ENCODE measurements around the gene USP31.

Gene USP31

GRCh38 chr16:23187341-23187740, 38.1 kb upstream of the USP31 start:
- no peak overlapping the region for H3K4me3 ChIP-seq (ENCODE audit: control insufficient read depth, low read depth, low read length)
- TF ChIP-seq CTCF (conservative IDR thresholded peaks at IDR 0.05; ENCODE audit: control insufficient read depth, insufficient read depth, low read depth, low read length): no peak
- DNase-seq (ENCODE audit: low read depth): no peak

DNA sequence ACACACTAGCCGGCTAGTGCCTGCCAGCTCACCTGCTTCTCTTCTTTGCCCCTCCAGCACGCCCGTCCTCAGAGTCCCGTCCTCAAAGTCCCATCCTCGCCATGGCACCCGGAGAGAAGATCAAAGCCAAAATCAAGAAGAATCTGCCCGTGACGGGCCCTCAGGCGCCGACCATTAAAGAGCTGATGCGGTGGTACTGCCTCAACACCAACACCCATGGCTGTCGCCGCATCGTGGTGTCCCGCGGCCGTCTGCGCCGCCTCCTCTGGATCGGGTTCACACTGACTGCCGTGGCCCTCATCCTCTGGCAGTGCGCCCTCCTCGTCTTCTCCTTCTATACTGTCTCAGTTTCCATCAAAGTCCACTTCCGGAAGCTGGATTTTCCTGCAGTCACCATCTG, 36.9 kb upstream of the USP31 start:
- DNase-seq (ENCODE audit: low read depth): no peak
- TF ChIP-seq CTCF (conservative IDR thresholded peaks at IDR 0.05; ENCODE audit: control insufficient read depth, insufficient read depth, low read depth, low read length): no peak
- H3K4me3 ChIP-seq (ENCODE audit: control insufficient read depth, low read depth, low read length): no peak overlapping the region

- no peak for DNase-seq (ENCODE audit: low read depth)
- H3K4me3 ChIP-seq (ENCODE audit: control insufficient read depth, low read depth, low read length): no peak overlapping the region
- TF ChIP-seq CTCF (conservative IDR thresholded peaks at IDR 0.05; ENCODE audit: control insufficient read depth, insufficient read depth, low read depth, low read length): no peak
These were observed 36.4 kb upstream of the USP31 start for GRCh38 chr16:23185656-23186055.

- H3K4me3 ChIP-seq (ENCODE audit: control insufficient read depth, low read depth, low read length): no peak overlapping the region
- TF ChIP-seq CTCF (conservative IDR thresholded peaks at IDR 0.05; ENCODE audit: control insufficient read depth, insufficient read depth, low read depth, low read length): no peak
- DNase-seq (ENCODE audit: low read depth): no peak
These were observed 34.3 kb upstream of the USP31 start for GRCh38 chr16:23183543-23183862.

DNA sequence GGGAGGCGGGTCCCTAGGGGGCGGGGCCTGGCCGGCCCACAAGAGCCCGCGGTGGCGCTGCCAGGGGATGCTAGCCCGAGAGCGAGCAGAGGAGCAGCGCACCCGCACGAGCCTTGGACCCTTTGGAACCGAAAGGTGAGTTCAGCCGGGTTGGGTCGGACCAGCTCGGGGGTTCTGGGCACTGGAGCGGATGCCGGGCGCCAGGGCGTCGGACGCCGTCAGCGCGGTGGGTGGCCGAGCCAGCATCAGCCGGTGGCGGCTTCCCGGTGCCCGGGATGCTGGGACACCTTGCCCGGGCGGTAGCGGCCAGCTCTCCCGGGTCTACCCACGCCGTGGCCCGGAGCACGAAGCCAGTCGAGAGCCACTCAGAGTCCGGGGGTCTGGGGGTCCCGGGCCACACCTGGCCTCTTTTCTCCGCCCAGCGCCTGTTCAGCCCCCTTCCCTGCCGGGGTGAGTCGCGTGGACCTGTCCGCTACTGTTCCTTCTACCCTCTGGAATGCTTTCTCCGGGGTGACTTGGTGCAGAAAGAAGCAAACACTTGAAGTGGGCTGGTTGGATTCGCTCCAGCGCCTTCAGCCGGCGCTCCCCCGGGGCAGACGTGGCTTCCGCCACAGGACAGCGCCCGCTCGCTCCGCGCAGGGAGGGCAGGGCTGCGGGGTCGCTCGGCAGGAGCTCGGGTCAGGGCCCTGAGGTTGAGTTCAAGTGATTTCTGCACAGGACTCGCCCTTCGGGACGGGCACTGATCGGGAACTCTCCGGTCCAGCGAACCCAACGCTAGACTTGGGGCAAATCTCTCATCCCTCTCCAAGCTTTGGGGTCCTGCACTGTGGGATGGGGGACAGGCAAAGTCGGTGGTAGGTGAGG, 33.7 kb upstream of the USP31 start, which contains the start of gene SCNN1G:
TSS of gene SCNN1G (plus strand) at position 67 of the 864 bp plus-strand sequence. CDS start 3,527 bp downstream, outside the sequence.
- DNase-seq (ENCODE audit: low read depth): no peak
- no peak within 1 kb of the TSS for H3K4me3 ChIP-seq (ENCODE audit: control insufficient read depth, low read depth, low read length)
- no peak for TF ChIP-seq CTCF (conservative IDR thresholded peaks at IDR 0.05; ENCODE audit: control insufficient read depth, insufficient read depth, low read depth, low read length)

DNA sequence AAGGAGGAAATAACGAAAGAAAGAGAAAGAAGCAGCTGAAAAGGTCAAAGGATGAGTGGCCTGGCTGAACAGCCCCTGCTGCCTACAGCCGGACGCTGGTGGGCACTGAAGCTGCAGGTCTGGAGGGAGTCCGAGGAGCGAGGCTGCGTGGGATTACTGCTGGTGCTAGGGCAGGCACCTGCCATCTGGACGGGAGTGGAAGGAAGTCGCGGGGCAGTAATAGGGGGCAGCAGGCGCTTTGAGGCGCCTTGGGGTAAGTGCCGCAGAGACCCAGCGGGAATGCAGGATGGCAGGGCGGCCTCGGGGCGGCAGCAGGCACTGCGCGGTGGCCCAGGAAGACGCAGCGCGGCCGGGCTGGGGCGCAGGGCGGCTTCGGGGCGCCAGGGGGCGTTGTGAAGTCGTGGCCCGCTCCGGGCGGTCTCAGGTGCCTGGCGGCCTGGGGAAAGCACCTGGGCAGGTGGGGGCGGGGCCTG, 33.0 kb upstream of the USP31 start:
- H3K4me3 ChIP-seq (ENCODE audit: control insufficient read depth, low read depth, low read length): no peak overlapping the region
- peak; percentile 44 for DNase-seq (ENCODE audit: low read depth)
- TF ChIP-seq CTCF (conservative IDR thresholded peaks at IDR 0.05; ENCODE audit: control insufficient read depth, insufficient read depth, low read depth, low read length): peak; percentile 39

Data from fibroblast of mammary gland (primary cell).